ENCODE results near the gene PNKD. TPM values are rescaled to one million over a fixed set of nuclear protein-coding genes. Genes with fewer than 3 reads are reported as not detected.

The PNKD gene
- total RNA-seq, 1 donor from 2014 or later, result 53.3 TPM

DNA sequence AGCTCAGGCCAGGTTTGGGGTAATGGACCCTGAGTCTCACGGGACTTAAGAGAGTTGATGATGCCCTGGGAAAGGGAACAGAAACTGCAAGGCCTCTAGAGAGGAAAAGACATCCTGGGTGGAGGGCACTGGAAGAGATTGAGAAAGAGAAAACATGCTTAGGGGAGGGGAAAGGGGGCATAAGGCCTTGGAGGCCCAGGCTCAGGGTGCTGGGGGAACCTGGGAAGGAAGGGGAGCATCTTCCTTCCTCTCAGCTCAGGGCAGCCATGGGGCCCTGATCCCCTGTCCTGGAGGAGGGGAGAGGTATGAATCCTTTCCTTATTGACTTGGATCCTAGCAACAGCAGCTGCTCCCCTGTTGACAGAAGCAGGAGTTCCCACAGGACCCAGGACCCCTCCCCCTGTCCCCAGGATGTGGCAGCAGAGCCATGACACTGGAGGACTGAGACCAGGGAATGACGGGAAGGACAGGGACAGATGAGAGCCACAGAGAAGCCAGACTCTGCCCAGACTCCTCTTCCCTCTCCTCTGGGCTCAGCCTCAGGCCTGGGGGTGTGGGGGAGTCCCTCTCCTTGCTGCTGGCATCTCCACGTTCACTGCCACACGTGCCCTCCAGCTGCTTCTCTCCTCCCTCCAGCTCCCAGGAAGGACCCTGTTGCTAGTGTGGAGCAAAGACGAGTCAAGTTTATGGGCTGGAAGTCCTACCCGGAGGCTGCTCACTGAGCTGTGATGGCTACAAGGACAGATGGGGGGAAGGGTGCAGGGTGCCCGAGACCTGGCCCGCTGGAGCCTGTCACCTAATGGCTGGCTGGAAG, 8.7 kb upstream of the PNKD start:
- TF ChIP-seq, protein P1, sequence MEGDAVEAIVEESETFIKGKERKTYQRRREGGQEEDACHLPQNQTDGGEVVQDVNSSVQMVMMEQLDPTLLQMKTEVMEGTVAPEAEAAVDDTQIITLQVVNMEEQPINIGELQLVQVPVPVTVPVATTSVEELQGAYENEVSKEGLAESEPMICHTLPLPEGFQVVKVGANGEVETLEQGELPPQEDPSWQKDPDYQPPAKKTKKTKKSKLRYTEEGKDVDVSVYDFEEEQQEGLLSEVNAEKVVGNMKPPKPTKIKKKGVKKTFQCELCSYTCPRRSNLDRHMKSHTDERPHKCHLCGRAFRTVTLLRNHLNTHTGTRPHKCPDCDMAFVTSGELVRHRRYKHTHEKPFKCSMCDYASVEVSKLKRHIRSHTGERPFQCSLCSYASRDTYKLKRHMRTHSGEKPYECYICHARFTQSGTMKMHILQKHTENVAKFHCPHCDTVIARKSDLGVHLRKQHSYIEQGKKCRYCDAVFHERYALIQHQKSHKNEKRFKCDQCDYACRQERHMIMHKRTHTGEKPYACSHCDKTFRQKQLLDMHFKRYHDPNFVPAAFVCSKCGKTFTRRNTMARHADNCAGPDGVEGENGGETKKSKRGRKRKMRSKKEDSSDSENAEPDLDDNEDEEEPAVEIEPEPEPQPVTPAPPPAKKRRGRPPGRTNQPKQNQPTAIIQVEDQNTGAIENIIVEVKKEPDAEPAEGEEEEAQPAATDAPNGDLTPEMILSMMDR (conservative IDR thresholded peaks at IDR 0.05; ENCODE audit: low read depth, low read length), result no peak
- DNase-seq (ENCODE audit: low read depth), result no peak
- no peak overlapping the region for H3K4me3 ChIP-seq (ENCODE audit: low read depth, low read length)

DNA sequence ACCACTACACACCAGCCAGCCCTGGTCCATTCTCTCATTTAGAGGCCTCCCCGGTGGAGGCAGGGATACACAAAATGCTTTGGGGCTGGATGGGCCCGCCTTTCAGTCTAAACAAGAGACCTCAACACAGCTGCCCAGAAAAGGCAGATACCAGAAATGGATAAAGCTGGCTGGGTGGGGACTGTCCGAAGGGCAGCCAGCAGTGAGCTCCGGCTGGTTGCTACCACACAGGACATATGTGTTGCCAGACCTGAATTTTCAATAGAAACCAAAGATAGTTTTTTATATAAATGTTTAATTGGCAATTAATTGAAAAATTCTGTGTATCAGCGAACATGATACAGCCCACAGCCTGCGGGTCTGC, 8.1 kb upstream of the PNKD start:
- TF ChIP-seq, protein P1 (conservative IDR thresholded peaks at IDR 0.05; ENCODE audit: low read depth, low read length), result no peak
- no peak overlapping the region for H3K4me3 ChIP-seq (ENCODE audit: low read depth, low read length)
- no peak for DNase-seq (ENCODE audit: low read depth)

DNA sequence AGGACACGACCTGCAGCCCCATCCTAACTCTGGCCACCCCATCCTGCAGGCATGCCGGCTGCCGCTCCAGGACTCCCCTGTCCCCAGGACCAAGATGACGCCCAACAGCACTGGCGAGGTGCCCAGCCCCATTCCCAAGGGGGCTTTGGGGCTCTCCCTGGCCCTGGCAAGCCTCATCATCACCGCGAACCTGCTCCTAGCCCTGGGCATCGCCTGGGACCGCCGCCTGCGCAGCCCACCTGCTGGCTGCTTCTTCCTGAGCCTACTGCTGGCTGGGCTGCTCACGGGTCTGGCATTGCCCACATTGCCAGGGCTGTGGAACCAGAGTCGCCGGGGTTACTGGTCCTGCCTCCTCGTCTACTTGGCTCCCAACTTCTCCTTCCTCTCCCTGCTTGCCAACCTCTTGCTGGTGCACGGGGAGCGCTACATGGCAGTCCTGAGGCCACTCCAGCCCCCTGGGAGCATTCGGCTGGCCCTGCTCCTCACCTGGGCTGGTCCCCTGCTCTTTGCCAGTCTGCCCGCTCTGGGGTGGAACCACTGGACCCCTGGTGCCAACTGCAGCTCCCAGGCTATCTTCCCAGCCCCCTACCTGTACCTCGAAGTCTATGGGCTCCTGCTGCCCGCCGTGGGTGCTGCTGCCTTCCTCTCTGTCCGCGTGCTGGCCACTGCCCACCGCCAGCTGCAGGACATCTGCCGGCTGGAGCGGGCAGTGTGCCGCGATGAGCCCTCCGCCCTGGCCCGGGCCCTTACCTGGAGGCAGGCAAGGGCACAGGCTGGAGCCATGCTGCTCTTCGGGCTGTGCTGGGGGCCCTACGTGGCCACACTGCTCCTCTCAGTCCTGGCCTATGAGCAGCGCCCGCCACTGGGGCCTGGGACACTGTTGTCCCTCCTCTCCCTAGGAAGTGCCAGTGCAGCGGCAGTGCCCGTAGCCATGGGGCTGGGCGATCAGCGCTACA, 7.4 kb upstream of the PNKD start:
- no peak overlapping the region for H3K4me3 ChIP-seq (ENCODE audit: low read depth, low read length)
- DNase-seq (ENCODE audit: low read depth), result no peak
- TF ChIP-seq, protein P1 (conservative IDR thresholded peaks at IDR 0.05; ENCODE audit: low read depth, low read length), result no peak

DNA sequence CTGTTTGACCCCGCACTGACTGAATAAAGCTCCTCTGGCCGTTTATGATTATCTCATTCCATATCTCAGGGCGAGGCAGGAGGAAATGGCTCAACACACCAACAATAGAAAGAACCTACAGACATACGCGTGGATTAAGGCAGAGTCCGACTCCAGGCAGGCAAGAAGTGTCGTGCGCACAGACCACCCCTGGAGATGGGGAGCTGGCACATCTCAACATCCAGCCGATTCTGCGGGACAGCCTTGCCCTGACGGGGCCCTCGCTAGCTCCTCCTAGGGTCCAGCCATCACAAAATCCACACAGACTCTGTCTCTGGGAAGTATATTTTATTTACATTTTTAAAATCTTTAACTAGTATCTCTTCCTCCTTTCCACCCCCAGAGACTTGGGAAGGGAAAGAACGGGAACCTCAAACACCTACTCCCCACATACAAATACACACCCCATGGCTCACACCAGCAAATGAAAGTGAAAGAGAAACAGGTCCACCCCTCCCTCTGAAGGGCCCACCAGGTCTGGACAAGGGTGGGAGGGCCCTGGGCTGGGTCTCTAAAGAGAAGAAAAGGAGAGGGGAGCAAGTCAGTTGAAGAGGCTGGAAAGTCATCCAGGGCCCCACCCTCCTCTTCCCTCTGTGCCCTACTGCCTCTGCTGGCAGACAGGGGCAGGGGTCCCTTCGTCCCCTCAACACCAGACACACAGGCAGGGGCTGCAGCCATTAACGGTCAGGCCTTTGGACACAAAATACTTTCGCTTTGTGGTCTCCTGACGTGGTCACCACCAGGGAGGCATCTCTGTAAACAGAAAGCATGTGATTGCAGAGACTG, 6.3 kb upstream of the PNKD start:
- DNase-seq (ENCODE audit: low read depth), result no peak
- TF ChIP-seq, protein P1 (conservative IDR thresholded peaks at IDR 0.05; ENCODE audit: low read depth, low read length), result peak; percentile 19
- H3K4me3 ChIP-seq (ENCODE audit: low read depth, low read length), result no peak overlapping the region

DNA sequence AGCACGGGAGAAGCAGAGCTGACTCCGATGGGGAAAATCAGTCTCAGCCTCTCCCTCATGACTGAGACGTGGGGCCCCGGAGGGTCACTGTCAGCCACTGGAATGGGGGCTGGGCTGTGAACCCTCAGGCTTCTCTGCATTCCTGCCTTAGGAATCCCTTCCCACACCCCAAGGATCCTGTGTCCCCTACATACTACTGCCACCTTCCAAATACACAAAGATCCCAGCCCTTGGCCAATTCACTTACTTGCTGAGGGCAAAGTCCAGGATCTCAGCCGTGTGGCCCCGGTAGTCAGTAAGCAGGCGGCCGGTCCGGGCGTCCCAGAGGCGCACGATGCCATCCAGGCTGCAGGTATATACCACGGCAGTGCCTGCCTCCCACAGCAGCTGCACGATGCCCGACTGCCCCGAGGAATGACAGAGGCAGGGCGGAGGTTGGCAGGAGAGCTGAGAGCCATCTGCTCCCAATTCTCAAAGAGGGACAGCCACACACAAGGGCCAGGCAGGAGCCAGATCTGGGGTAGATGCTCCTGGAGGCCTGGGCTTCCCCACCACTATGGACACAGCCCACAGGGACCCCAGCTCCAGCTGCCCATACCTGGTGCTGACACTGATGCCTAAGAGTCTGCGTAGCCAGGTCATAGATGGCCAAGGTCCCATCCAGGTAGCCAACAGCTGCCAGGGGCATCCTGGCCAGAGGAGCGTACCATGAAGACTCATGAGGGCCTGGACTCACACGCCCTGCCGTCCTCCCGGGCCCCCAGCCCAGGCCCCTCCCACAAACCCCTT, 5.4 kb upstream of the PNKD start:
- TF ChIP-seq, protein P1 (conservative IDR thresholded peaks at IDR 0.05; ENCODE audit: low read depth, low read length), result no peak
- DNase-seq (ENCODE audit: low read depth), result no peak
- H3K4me3 ChIP-seq (ENCODE audit: low read depth, low read length), result no peak overlapping the region

DNA sequence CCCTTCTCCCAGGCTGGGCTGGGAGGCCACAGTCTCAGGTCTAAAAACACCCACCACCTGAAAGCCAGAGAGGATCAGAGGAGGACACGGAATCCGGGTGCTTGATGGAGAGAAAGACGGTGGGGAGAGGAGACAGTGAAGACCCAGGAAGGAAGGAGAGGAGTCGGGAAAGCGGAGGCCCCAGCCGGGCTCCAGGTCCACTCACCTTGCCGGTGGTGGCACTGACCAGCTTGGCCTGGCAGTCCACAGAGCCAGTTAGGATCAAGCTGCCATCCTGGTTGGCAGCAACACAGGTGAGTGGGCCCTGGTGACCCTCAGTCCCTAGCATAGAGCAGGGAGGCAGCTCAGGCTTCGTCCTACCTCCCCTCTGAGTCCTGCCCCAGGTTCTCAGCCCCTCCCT, 4.7 kb upstream of the PNKD start:
- H3K4me3 ChIP-seq (ENCODE audit: low read depth, low read length), result no peak overlapping the region
- TF ChIP-seq, protein P1 (conservative IDR thresholded peaks at IDR 0.05; ENCODE audit: low read depth, low read length), result no peak
- DNase-seq (ENCODE audit: low read depth), result no peak
